ENCODE measurements around the gene KLHL18. TPM values are rescaled to one million over a fixed set of nuclear protein-coding genes. Genes with fewer than 3 reads are reported as not detected.
"Not testable (repeated sequence)": the region's sequence is repeated elsewhere in the genome, so short reads cannot be mapped to it uniquely, and the experiment has no call there.

The KLHL18 gene
- total RNA-seq, 1 experiment from 2014 or later, result 35.4 TPM

- intact Hi-C loops (cut with micrococcal nuclease; ENCODE audit: unreplicated experiment); in situ Hi-C loops (cut with HindIII; ENCODE audit: low pct_unique_long_range_greater_than_20kb, low sequenced_read_pairs); BruUV-seq (replicated peaks): not testable (repeated sequence)
Observed at GRCh38 chr3:47256331-47256730, 26.4 kb upstream of the KLHL18 start.

DNA sequence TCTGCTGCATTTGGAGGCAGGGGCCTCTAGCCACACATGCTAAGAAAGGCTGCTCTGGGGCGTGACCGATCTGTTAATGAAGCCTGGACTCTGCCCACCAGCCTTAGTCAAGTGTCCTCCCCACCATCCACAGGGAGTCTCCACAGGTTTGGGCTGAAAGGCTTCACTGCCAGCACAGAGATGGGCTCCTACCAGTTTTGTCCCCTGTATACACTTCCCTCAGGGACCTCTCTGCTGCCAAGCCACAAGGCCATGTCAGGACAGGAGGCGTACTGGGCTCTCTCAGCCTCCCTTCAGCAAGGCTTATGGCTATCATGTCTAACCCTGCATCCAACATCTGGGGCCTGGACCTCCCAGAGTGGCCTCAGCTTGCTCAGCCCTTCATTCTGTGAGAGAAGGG, 23.6 kb upstream of the KLHL18 start:
- TF ChIP-seq SIN3A (IDR thresholded peaks at IDR 0.05; ENCODE audit: borderline replicate concordance, insufficient read depth, low read depth, low read length), result no peak
- no peak for TF ChIP-seq TCF7L2 (IDR thresholded peaks at IDR 0.05; ENCODE audit: low read depth, low read length)
- no peak for TF ChIP-seq POLR2AphosphoS5 (IDR thresholded peaks at IDR 0.05; ENCODE audit: low read depth, low read length)
- TF ChIP-seq CTCF (IDR thresholded peaks at IDR 0.05), result no peak
- TF ChIP-seq REST (IDR thresholded peaks at IDR 0.05; ENCODE audit: insufficient read depth in 1 of 2, low read depth in 2 of 2, low read length in 1 of 2), result no peak
- Histone ChIP-seq H3K36me3 (ENCODE audit: control insufficient read depth, insufficient read depth, low read length) (no peaks in the 10 kb centered on the region), H3K4me3 (ENCODE audit: low read depth in 2 of 2, low read length in 2 of 2) (no peak overlapping the region), H3K9me3 (ENCODE audit: control insufficient read depth, insufficient read depth, low read depth, low read length) (no peaks in the 10 kb centered on the region), H3K4me1 (ENCODE audit: control insufficient read depth, insufficient read depth, low read length) (no peaks in the 10 kb centered on the region), H3K27me3 (ENCODE audit: control insufficient read depth, insufficient read depth, low read length) (no peaks in the 10 kb centered on the region), H3K27ac (ENCODE audit: low read length) (no peak overlapping the region)
- intact Hi-C loops (cut with micrococcal nuclease; ENCODE audit: unreplicated experiment) (no loop called here), in situ Hi-C loops (cut with HindIII; ENCODE audit: low pct_unique_long_range_greater_than_20kb, low sequenced_read_pairs) (no loop called here)
- ATAC-seq (no peak), DNase-seq (ENCODE audit: low read depth, low spot score) (no peak)
- CTCF ChIA-PET, result no interaction called here
- BruUV-seq (replicated peaks), result no TSS peak
- POLR2A ChIA-PET, result no interaction called here

More at GRCh38 chr3:47256331-47256730, 26.4 kb upstream of the KLHL18 start:
- DNase-seq (ENCODE audit: low read depth, low spot score); H3K4me1 ChIP-seq (ENCODE audit: control insufficient read depth, insufficient read depth, low read length); H3K27ac ChIP-seq (ENCODE audit: low read length); H3K36me3 ChIP-seq (ENCODE audit: control insufficient read depth, insufficient read depth, low read length); CTCF ChIA-PET; H3K27me3 ChIP-seq (ENCODE audit: control insufficient read depth, insufficient read depth, low read length); H3K4me3 ChIP-seq (ENCODE audit: low read depth in 2 of 2, low read length in 2 of 2); H3K9me3 ChIP-seq (ENCODE audit: control insufficient read depth, insufficient read depth, low read depth, low read length); POLR2A ChIA-PET; ATAC-seq: not testable (repeated sequence)

- CTCF ChIA-PET, result no interaction called here
- Histone ChIP-seq H3K4me1 (ENCODE audit: control insufficient read depth, insufficient read depth, low read length) (no peaks in the 10 kb centered on the region), H3K27me3 (ENCODE audit: control insufficient read depth, insufficient read depth, low read length) (no peaks in the 10 kb centered on the region), H3K27ac (ENCODE audit: low read length) (no peak overlapping the region), H3K36me3 (ENCODE audit: control insufficient read depth, insufficient read depth, low read length) (no peaks in the 10 kb centered on the region), H3K9me3 (ENCODE audit: control insufficient read depth, insufficient read depth, low read depth, low read length) (no peaks in the 10 kb centered on the region), H3K4me3 (ENCODE audit: low read depth in 2 of 2, low read length in 2 of 2) (no peak overlapping the region)
- BruUV-seq (replicated peaks), result no TSS peak
- ATAC-seq, result no peak
- in situ Hi-C loops (cut with HindIII; ENCODE audit: low pct_unique_long_range_greater_than_20kb, low sequenced_read_pairs), result no loop called here
- no peak for TF ChIP-seq REST (IDR thresholded peaks at IDR 0.05; ENCODE audit: insufficient read depth in 1 of 2, low read depth in 2 of 2, low read length in 1 of 2)
- TF ChIP-seq CTCF (IDR thresholded peaks at IDR 0.05), result no peak
- no peak for TF ChIP-seq TCF7L2 (IDR thresholded peaks at IDR 0.05; ENCODE audit: low read depth, low read length)
- no peak for TF ChIP-seq SIN3A (IDR thresholded peaks at IDR 0.05; ENCODE audit: borderline replicate concordance, insufficient read depth, low read depth, low read length)
- intact Hi-C loops (cut with micrococcal nuclease; ENCODE audit: unreplicated experiment), result no loop called here
- DNase-seq (ENCODE audit: low read depth, low spot score), result no peak
- POLR2A ChIA-PET, result no interaction called here
Observed at GRCh38 chr3:47260605-47261004, 22.1 kb upstream of the KLHL18 start.
